A673 (cell line): ENCODE data around the gene FBLIM1. TPM values are rescaled to one million over a fixed set of nuclear protein-coding genes. Genes with fewer than 3 reads are reported as not detected.
"Not testable (repeated sequence)": the region's sequence is repeated elsewhere in the genome, so short reads cannot be mapped to it uniquely, and the experiment has no call there.

ENCODE experiments used
- BruUV-seq: library from RNA; stranded (reverse); fragments of 400-500 nt; replicated peaks from 2 replicates; lab custom pipeline; 2021; lab: Mats Ljungman, UMichigan
- CTCF ChIA-PET: fragments of 300-600 bp; sonication (Branson Sonifier 250); formaldehyde crosslinking; loops from one replicate; lab custom pipeline; 2022; ENCODE audit warnings: antibody characterized with exemption; lab: Charles Lee
- POLR2A ChIA-PET: fragments of 300-600 bp; sonication (Branson Sonifier 250); formaldehyde crosslinking; loops from one replicate; lab custom pipeline; 2022; ENCODE audit warnings: antibody characterized with exemption; ENCODE audit not compliant: low non-redundant PET; lab: Charles Lee
- DNase-seq: peaks from one replicate; pipeline ENCODE4 v3.0.0-alpha.2; 2015; ENCODE audit warnings: low spot score
- H3K27ac ChIP-seq: fragments of 200-600 bp; sonication (generic); 2 replicates; pipeline ENCODE4 v1.5.1; 2016; ENCODE audit warnings: mixed run types, low read depth, mild to moderate bottlenecking, mixed read lengths, antibody characterized with exemption, low read length; ENCODE audit not compliant: poor library complexity, severe bottlenecking
- H3K27me3 ChIP-seq: fragments of 200-600 bp; sonication (generic); replicated peaks from 2 replicates; pipeline ENCODE4 v1.6.1; 2017; ENCODE audit warnings: mixed run types, low read depth, mild to moderate bottlenecking, mixed read lengths, antibody characterized with exemption, low read length; ENCODE audit not compliant: insufficient read depth, poor library complexity
- H3K36me3 ChIP-seq: fragments of 200-600 bp; sonication (generic); 2 replicates; pipeline ENCODE4 v1.6.1; 2016; ENCODE audit warnings: mixed run types, mild to moderate bottlenecking, mixed read lengths, antibody characterized with exemption, low read length; ENCODE audit not compliant: insufficient read depth, poor library complexity, severe bottlenecking
- H3K4me1 ChIP-seq: fragments of 200-600 bp; sonication (generic); 2 replicates; pipeline ENCODE4 v1.6.1; 2017; ENCODE audit warnings: mixed run types, mild to moderate bottlenecking, mixed read lengths, antibody characterized with exemption, low read length; ENCODE audit not compliant: insufficient read depth, poor library complexity, severe bottlenecking
- H3K4me3 ChIP-seq: fragments of 200-600 bp; sonication (generic); 2 replicates; pipeline ENCODE4 v1.5.1; 2016; ENCODE audit warnings: low read depth, mixed run types, mild to moderate bottlenecking, mixed read lengths, low read length; ENCODE audit not compliant: poor library complexity, severe bottlenecking
- H3K9me3 ChIP-seq: fragments of 200-600 bp; sonication (generic); 2 replicates; pipeline ENCODE4 v1.6.1; 2016; ENCODE audit warnings: mixed run types, low read depth, mild to moderate bottlenecking, mixed read lengths, antibody characterized with exemption, low read length; ENCODE audit not compliant: poor library complexity, severe bottlenecking
- EZH2 ChIP-seq: fragments of 200-600 bp; sonication (generic); IDR thresholded peaks from 2 replicates; pipeline ENCODE4 v1.6.1; 2017; ENCODE audit warnings: borderline replicate concordance, low read depth, mild to moderate bottlenecking, mixed read lengths, antibody characterized with exemption, low read length; ENCODE audit not compliant: poor library complexity, severe bottlenecking
- intact Hi-C: fragments of 100-400 bp; cut with micrococcal nuclease; formaldehyde crosslinking; loops from one replicate; pipeline ENCODE4 v1.10.0; 2022; ENCODE audit not compliant: unreplicated experiment
- total RNA-seq: library from RNA; stranded (reverse); gene quantifications from 2 replicates; pipeline ENCODE4 v1.2.3, GENCODE V29; 2021
- TF ChIP-seq, protein P1 (sequence below): fragments of 300-800, 200-600 bp; sonication (generic); conservative IDR thresholded peaks from 2 replicates; pipeline ENCODE4 v1.5.1; 2017; ENCODE audit warnings: low read depth, mild to moderate bottlenecking, antibody characterized with exemption, low read length, moderate library complexity, mixed read lengths

FBLIM1 gene
- total RNA-seq, 1 experiment from 2014 or later = 39.3 TPM

DNA sequence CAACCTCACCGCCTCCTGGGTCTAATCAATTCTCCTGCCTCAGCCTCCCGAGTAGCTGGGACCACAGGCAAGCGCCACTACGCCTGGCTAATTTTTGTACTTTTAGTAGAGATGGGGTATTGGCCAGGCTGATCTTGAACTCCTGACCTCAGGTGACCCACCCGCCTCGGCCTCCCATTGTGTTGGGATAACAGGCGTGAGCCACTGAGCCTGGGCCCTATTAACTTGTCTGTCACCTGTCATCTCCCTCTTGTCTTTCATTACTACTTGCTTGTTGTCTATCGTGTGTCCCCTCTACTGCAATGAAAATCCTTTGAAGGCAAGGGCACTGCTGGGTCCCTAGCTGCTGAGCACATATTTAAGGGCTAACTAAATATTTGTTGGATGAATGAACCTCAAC lies 45.5 kb downstream of the FBLIM1 start:
- no TSS peak for BruUV-seq
- no peaks in the 10 kb centered on the region for H3K36me3 ChIP-seq
- TF ChIP-seq, protein P1, sequence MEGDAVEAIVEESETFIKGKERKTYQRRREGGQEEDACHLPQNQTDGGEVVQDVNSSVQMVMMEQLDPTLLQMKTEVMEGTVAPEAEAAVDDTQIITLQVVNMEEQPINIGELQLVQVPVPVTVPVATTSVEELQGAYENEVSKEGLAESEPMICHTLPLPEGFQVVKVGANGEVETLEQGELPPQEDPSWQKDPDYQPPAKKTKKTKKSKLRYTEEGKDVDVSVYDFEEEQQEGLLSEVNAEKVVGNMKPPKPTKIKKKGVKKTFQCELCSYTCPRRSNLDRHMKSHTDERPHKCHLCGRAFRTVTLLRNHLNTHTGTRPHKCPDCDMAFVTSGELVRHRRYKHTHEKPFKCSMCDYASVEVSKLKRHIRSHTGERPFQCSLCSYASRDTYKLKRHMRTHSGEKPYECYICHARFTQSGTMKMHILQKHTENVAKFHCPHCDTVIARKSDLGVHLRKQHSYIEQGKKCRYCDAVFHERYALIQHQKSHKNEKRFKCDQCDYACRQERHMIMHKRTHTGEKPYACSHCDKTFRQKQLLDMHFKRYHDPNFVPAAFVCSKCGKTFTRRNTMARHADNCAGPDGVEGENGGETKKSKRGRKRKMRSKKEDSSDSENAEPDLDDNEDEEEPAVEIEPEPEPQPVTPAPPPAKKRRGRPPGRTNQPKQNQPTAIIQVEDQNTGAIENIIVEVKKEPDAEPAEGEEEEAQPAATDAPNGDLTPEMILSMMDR = no peak
- TF ChIP-seq EZH2 = no peak
- no peak for DNase-seq
- CTCF ChIA-PET = interaction anchor here (1.2 kb wide), 1 partner anchor 150 kb away, joined by 4 read pairs; no protein-coding TSS in a partner anchor
- peaks cover 6% of the 10 kb centered on the region for H3K4me1 ChIP-seq
- no peak overlapping the region for H3K4me3 ChIP-seq
- H3K27me3 ChIP-seq = no peaks in the 10 kb centered on the region
- no peak overlapping the region for H3K27ac ChIP-seq
- H3K9me3 ChIP-seq = no peaks in the 10 kb centered on the region
- intact Hi-C loops = loop anchor here (5.0 kb wide), 2 partner anchors 143 to 253 kb away; no protein-coding TSS in a partner anchor
- POLR2A ChIA-PET = no interaction called here

DNA sequence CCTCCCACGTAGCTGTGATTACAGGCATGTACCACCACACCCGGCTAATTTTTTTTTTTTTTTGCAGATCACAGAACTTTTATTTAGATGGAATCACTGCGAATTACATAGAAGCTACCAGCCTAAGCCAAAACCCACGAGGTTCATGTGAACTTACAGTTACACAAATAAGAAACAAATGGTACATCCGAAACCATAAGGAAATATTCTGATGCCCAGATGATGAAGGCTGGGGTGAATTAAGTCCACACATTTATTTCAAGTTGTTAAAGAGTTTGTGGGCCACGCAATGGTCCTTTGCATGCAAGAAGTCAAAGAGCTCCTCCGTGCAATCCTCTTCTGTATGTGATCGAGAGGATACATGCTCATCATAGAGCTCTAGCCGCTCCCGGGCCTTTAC lies 48.5 kb downstream of the FBLIM1 start:
- CTCF ChIA-PET = interaction anchor here (0.6 kb wide), 1 partner anchor 9 kb away, joined by 3 read pairs; no protein-coding TSS in a partner anchor
- Histone ChIP-seq H3K36me3 (no peaks in the 10 kb centered on the region), H3K9me3 (no peaks in the 10 kb centered on the region), H3K27me3 (no peaks in the 10 kb centered on the region), H3K4me3 (no peak overlapping the region), H3K27ac (no peak overlapping the region), H3K4me1 (no peaks in the 10 kb centered on the region)
- no TSS peak for BruUV-seq
- POLR2A ChIA-PET = no interaction called here
- TF ChIP-seq EZH2 = no peak
- TF ChIP-seq, protein P1 = no peak
- DNase-seq = no peak
- intact Hi-C loops = no loop called here

DNA sequence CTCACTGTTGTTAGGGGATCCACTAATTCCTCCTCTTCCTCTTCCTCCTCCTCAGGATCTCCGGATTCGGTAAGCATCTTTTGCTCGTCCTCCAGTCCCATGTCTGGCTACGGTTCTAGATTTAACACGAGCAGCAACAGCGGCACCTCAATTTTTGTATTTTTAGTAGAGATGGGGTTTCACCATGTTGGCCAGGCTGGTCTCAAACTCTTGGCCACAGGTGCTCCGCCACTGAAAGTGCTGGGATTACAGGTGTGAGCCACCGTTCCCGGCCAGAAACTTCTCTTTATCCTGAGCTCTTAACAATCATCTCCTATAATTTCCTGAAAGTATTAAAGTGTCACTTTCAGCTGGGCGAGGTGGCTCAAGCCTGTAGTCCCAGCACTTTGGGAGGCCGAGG lies 49.0 kb downstream of the FBLIM1 start, which contains the start of gene UQCRHL:
Gene UQCRHL (minus strand): TSS at position 101 of the 400 bp plus-strand sequence. CDS start 0 bp downstream, at position 101.
- H3K27me3 ChIP-seq, H3K27ac ChIP-seq, H3K36me3 ChIP-seq, H3K4me3 ChIP-seq, POLR2A ChIA-PET, H3K9me3 ChIP-seq, BruUV-seq, intact Hi-C loops, H3K4me1 ChIP-seq, CTCF ChIA-PET, DNase-seq: not testable (repeated sequence)

DNA sequence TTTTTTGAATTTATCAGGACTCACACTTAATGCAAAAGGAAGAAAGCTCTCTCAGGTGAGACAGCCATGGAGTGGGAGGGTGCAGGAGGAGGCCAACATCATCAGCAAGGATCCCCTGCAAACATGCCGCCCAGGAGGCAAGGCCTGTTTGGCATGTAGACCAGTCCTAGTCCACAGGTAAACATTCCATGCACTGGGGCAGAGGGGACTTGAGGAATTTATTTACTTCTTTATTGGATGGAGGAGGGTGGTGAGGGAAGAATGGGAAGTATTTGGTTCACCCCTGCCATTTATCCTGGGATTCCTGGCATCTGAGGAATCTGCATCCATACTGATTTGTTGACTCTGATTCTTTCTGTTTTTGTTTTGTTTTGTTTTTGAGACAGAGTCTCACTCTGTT lies 50.4 kb downstream of the FBLIM1 start:
- CTCF ChIA-PET = no interaction called here
- POLR2A ChIA-PET = no interaction called here
- Histone ChIP-seq H3K4me3 (no peak overlapping the region), H3K27me3 (no peaks in the 10 kb centered on the region), H3K4me1 (no peaks in the 10 kb centered on the region), H3K9me3 (no peaks in the 10 kb centered on the region), H3K27ac (no peak overlapping the region), H3K36me3 (no peaks in the 10 kb centered on the region)
- DNase-seq = no peak
- intact Hi-C loops = no loop called here
- no TSS peak for BruUV-seq
- no peak for TF ChIP-seq EZH2
